Kidney (tissue), 14 donors: ENCODE measurements around the gene ART3. TPM values are rescaled to one million over a fixed set of nuclear protein-coding genes. Genes with fewer than 3 reads are reported as not detected.

ENCODE experiments used
- DNase-seq, 5 donors: peaks; one replicate each; pipeline ENCODE4 v3.0.0-alpha.2; 2013 to 2020
- FAIRE-seq: peaks from 2 replicates; lab custom pipeline; 2012; peaks lifted over from hg19 to GRCh38; lab: Jason Lieb, UNC
- H3K27ac ChIP-seq, 2 donors: one replicate each; pipeline ENCODE4 v1.7.0; 2013; ENCODE audit warnings: low read depth in 2 of 2, low read length in 2 of 2, inconsistent platforms in 1 of 2
- H3K27me3 ChIP-seq: one replicate; pipeline ENCODE4 v1.7.1; 2013; ENCODE audit warnings: low read length, inconsistent platforms; ENCODE audit not compliant: control insufficient read depth, insufficient read depth
- H3K36me3 ChIP-seq, 3 donors: one replicate each; pipeline versions ENCODE4 v1.7.0 to v1.7.1; 2013; ENCODE audit warnings: low read length in 3 of 3, control low read depth in 1 of 3, inconsistent platforms in 1 of 3; ENCODE audit not compliant: insufficient read depth in 3 of 3, control insufficient read depth in 2 of 3
- H3K4me1 ChIP-seq, 3 donors: one replicate each; pipeline versions ENCODE4 v1.7.0 to v1.7.1; 2013; ENCODE audit warnings: low read length in 3 of 3, inconsistent platforms in 1 of 3, low read depth in 1 of 3; ENCODE audit not compliant: control insufficient read depth in 2 of 3, insufficient read depth in 2 of 3
- H3K4me3 ChIP-seq, 3 donors: one replicate each; pipeline versions ENCODE4 v1.7.0 to v1.8.1; 2013; ENCODE audit warnings: low read length in 3 of 3, control low read depth in 1 of 3, inconsistent platforms in 1 of 3
- H3K9ac ChIP-seq, 3 donors: one replicate each; pipeline versions ENCODE4 v1.7.0 to v1.7.1; 2013; ENCODE audit warnings: low read length in 3 of 3, control low read depth in 1 of 3, inconsistent platforms in 1 of 3
- H3K9me3 ChIP-seq, 3 donors: one replicate each; pipeline versions ENCODE4 v1.7.0 to v1.7.1; 2013; ENCODE audit warnings: low read length in 3 of 3, control low read depth in 1 of 3, inconsistent platforms in 1 of 3; ENCODE audit not compliant: control insufficient read depth in 2 of 3, insufficient read depth in 1 of 3
- CTCF ChIP-seq: IDR thresholded peaks from 3 replicates; pipeline ENCODE4 v1.5.1; 2012; ENCODE audit warnings: mild to moderate bottlenecking, moderate library complexity, borderline replicate concordance; ENCODE audit not compliant: insufficient read depth; ENCODE audit errors: extremely low read depth
- intact Hi-C: fragments of 100-400 bp; cut with DNase I; formaldehyde crosslinking; loops from one replicate; pipeline ENCODE4 v1.11.1; 2022
- polyA plus RNA-seq: library from polyadenylated mRNA; stranded (reverse); fragments of 350-450 nt; fragmentation: Illumina TruSeq; extraction: RNeasy Lipid Tissue Mini Kit (QIAGEN cat#74804); gene quantifications from one replicate; pipeline ENCODE4 v1.2.3, GENCODE V29; 2014; ENCODE audit warnings: low read depth, low replicate concordance; ENCODE audit not compliant: insufficient read depth
- total RNA-seq: library from RNA; stranded (reverse); fragmentation: NEBNext Ultra II Directional; extraction: Animal tissue kit (Norgen Biotek cat#: 25700); gene quantifications from one replicate; pipeline ENCODE4 v1.2.1, GENCODE V29; 2021
- donor health status: control.
- donor health status: control.
- donor health status: control.
- donor health status: control.
- donor health status: control.
- donor health status: DM: yes; HTN: yes; CAD: no.
- donor health status: Normal renal cell carcinoma (clear cell type).

ART3 gene
- total and polyA plus RNA-seq, 2 donors from 2014 or later = not detected

GRCh38 chr4:76120199-76120598 lies 45.7 kb downstream of the ART3 start:
- Histone ChIP-seq H3K27me3 (no peaks in the 10 kb centered on the region), H3K4me1 (no peaks in the 10 kb centered on the region), H3K36me3 (peaks cover 11 to 28% (median 14%) of the 10 kb centered on the region in 3 donors), H3K9me3 (no peaks in the 10 kb centered on the region), H3K4me3 (no peak overlapping the region), H3K27ac (no peak overlapping the region), H3K9ac (no peak overlapping the region)
- DNase-seq (no peak), FAIRE-seq (no peak)
- intact Hi-C loops = no loop called here
- no peak for TF ChIP-seq CTCF

- no peak overlapping the region for H3K27ac ChIP-seq
- H3K27me3 ChIP-seq = no peaks in the 10 kb centered on the region
- H3K36me3 ChIP-seq = peaks cover 5 to 24% (median 5%) of the 10 kb centered on the region in 3 donors
- intact Hi-C loops = no loop called here
- H3K4me1 ChIP-seq = no peaks in the 10 kb centered on the region
- DNase-seq = no peak
- H3K4me3 ChIP-seq = no peak overlapping the region
- H3K9ac ChIP-seq = no peak overlapping the region
- no peak for FAIRE-seq
- TF ChIP-seq CTCF = no peak
- no peaks in the 10 kb centered on the region for H3K9me3 ChIP-seq
Measured at GRCh38 chr4:76125816-76126215, 51.3 kb downstream of the ART3 start.

GRCh38 chr4:76127754-76128153 lies 53.2 kb downstream of the ART3 start:
- no peak for DNase-seq
- H3K36me3 ChIP-seq = peaks cover 4 to 20% (median 5%) of the 10 kb centered on the region in 3 donors

More at GRCh38 chr4:76127754-76128153, 53.2 kb downstream of the ART3 start:
- FAIRE-seq = no peak
- H3K4me1 ChIP-seq = no peaks in the 10 kb centered on the region
- H3K9me3 ChIP-seq = no peaks in the 10 kb centered on the region
- no peaks in the 10 kb centered on the region for H3K27me3 ChIP-seq
- no peak for TF ChIP-seq CTCF
- H3K9ac ChIP-seq = no peak overlapping the region
- intact Hi-C loops = no loop called here
- H3K27ac ChIP-seq = no peak overlapping the region
- H3K4me3 ChIP-seq = no peak overlapping the region
